Endothelial cell of umbilical vein (primary cell): ENCODE measurements around the gene PNPLA5.

Experiments
- CTCF ChIP-seq, 2 donors: IDR thresholded peaks; 1 replicate in 1 of 2; 2 replicates in 1 of 2; pipeline ENCODE4 v1.5.1; 2011; ENCODE audit warnings: low read length in 2 of 2, mild to moderate bottlenecking in 2 of 2, moderate library complexity in 2 of 2, control low read depth in 1 of 2, inconsistent platforms in 1 of 2, low read depth in 1 of 2; ENCODE audit not compliant: insufficient read depth in 1 of 2; ENCODE audit errors: extremely low read depth in 1 of 2
- EZH2 ChIP-seq: IDR thresholded peaks from 2 replicates; pipeline ENCODE4 v1.6.1; 2012; ENCODE audit warnings: borderline replicate concordance, low read depth, mild to moderate bottlenecking, moderate library complexity, low read length, inconsistent platforms; ENCODE audit not compliant: severe bottlenecking
- FOS ChIP-seq: IDR thresholded peaks from 2 replicates; pipeline ENCODE4 v1.6.1; 2011; ENCODE audit warnings: mild to moderate bottlenecking, low read length, moderate library complexity, borderline replicate concordance; ENCODE audit not compliant: insufficient read depth
- GATA2 ChIP-seq: IDR thresholded peaks from 2 replicates; pipeline ENCODE4 v1.7.0; 2011; ENCODE audit warnings: low read depth, mild to moderate bottlenecking, moderate library complexity, mixed read lengths, low read length; ENCODE audit not compliant: insufficient read length, insufficient read depth
- MAX ChIP-seq: IDR thresholded peaks from 2 replicates; pipeline ENCODE4 v1.6.1; 2011; ENCODE audit not compliant: insufficient read depth, insufficient read length
- MYC ChIP-seq: IDR thresholded peaks from one replicate; pipeline ENCODE4 v1.6.1; 2011; ENCODE audit warnings: mild to moderate bottlenecking, low read depth, low read length
- POLR2A ChIP-seq: IDR thresholded peaks from 2 replicates; pipeline ENCODE4 v1.6.1; 2012; ENCODE audit warnings: low read depth, mild to moderate bottlenecking, control low read depth, low read length
- POLR2AphosphoS5 ChIP-seq: IDR thresholded peaks from 2 replicates; pipeline ENCODE4 v1.6.1; 2012; ENCODE audit warnings: low read depth, mild to moderate bottlenecking, control low read depth, low read length, moderate library complexity; ENCODE audit not compliant: insufficient read depth

GRCh38 chr22:43878079-43878795 is 13.6 kb downstream of the PNPLA5 start:
- TF ChIP-seq CTCF (IDR thresholded peaks at IDR 0.05; ENCODE audit: extremely low read depth in 1 of 2, insufficient read depth in 1 of 2, low read depth in 1 of 2, low read length in 2 of 2) (no peak), EZH2 (no peak), POLR2A (no peak), GATA2 (no peak), MYC (no peak), FOS (no peak), MAX (no peak), POLR2AphosphoS5 (no peak)
